Adrenal gland (tissue), 12 donors: ENCODE results near the gene LPIN1. TPM values are rescaled to one million over a fixed set of nuclear protein-coding genes. Genes with fewer than 3 reads are reported as not detected.
"Not testable (repeated sequence)": the region's sequence is repeated elsewhere in the genome, so short reads cannot be mapped to it uniquely, and the experiment has no call there.

Source experiments
- DNase-seq, 7 donors: peaks; one replicate each; pipeline ENCODE4 v3.0.0-alpha.2; 2019 to 2020
- H3K27ac ChIP-seq, 5 donors: fragments of 200-600 bp; sonication (generic) in 4 of 5; 1 replicate in 3 of 5; 2 replicates in 2 of 5; pipeline versions ENCODE4 v1.5.1 to v1.8.0; 2016 to 2020; ENCODE audit warnings: mild to moderate bottlenecking in 1 of 5
- H3K27me3 ChIP-seq: fragments of 200-600 bp; 2 replicates; pipeline ENCODE4 v1.8.0; 2021
- H3K36me3 ChIP-seq, 2 donors: fragments of 200-600 bp; replicated peaks in 1 of 2; 1 replicate in 1 of 2; 2 replicates in 1 of 2; pipeline versions ENCODE4 v1.5.1 to v1.8.0; 2018 to 2022
- H3K4me1 ChIP-seq, 2 donors: fragments of 200-600 bp; replicated peaks in 1 of 2; 1 replicate in 1 of 2; 2 replicates in 1 of 2; pipeline versions ENCODE4 v1.5.1 to v1.8.0; 2018 to 2021
- H3K4me3 ChIP-seq, 4 donors: fragments of 200-600 bp; sonication (generic) in 3 of 4; one replicate each; pipeline ENCODE4 v1.5.1; 2016 to 2018
- H3K9me3 ChIP-seq, 3 donors: fragments of 200-600 bp; sonication (generic) in 1 of 3; replicated peaks in 1 of 3; 1 replicate in 2 of 3; 2 replicates in 1 of 3; pipeline versions ENCODE4 v1.5.1 to v1.8.0; 2016 to 2021
- POLR2A ChIP-seq, 2 donors: fragments of 450-650 bp; IDR thresholded peaks; one replicate each; pipeline ENCODE4 v1.6.1; 2017; ENCODE audit warnings: antibody characterized with exemption in 2 of 2, mild to moderate bottlenecking in 2 of 2, moderate library complexity in 1 of 2
- WGBS, 4 donors: extraction: QIAGEN DNeasy Blood & Tissue Kit in 2 of 4; methylation state at CpG; one replicate each; pipeline versions ENCODE4 v1.1.5 to v1.1.7; 2013 to 2017; 5-methylcytosine and 5-hydroxymethylcytosine counted together
- intact Hi-C, 2 donors: fragments of 100-400 bp; cut with DNase I; formaldehyde crosslinking; loops; one replicate each; pipeline versions ENCODE4 v1.14.1 to v1.15.0; 2022 to 2023
- polyA plus RNA-seq, 3 donors: library from polyadenylated mRNA; stranded (reverse); fragments of 200-250 nt in 2 of 3; fragments of 350-450 nt in 1 of 3; fragmentation: Illumina TruSeq in 1 of 3; extraction: RNeasy Lipid Tissue Mini Kit (QIAGEN cat#74804) in 1 of 3; gene quantifications; one replicate each; pipeline ENCODE4 v1.2.3, GENCODE V29; 2013 to 2014
- total RNA-seq, 9 donors: library from RNA; depleted of rRNA in 4 of 9; stranded (reverse); fragments of >200 nt in 4 of 9; fragments of 120-200 nt in 1 of 9; fragmentation: NEBNext Ultra II Directional in 1 of 9; extraction: Animal tissue kit (Norgen Biotek cat#: 25700) in 1 of 9; gene quantifications; one replicate each; pipeline versions ENCODE4 v1.1.0 to v1.2.4, GENCODE V29; 2013 to 2023
- TF ChIP-seq, protein P1 (sequence below), 6 experiments: fragments of 450-650 bp in 4 of 6; fragments of 200-600 bp in 2 of 6; sonication (generic) in 1 of 6; IDR thresholded peaks; 1 replicate in 5 of 6; 2 replicates in 1 of 6; pipeline versions ENCODE4 v1.5.1 to v1.8.0; 2016 to 2021; ENCODE audit warnings: antibody characterized with exemption in 6 of 6, mild to moderate bottlenecking in 2 of 6, moderate library complexity in 1 of 6
- donor health status: healthy with polysubstance abuse.
- donor health status: Bipolar disorder and iron deficiency.
- donor health status: DM: yes; HTN: yes; CAD: no.
- donor health status: DM: no; HTN: no; CAD: no.
- donor health status: DM: no; HTN: no; CAD: no.
- donor health status: DM: yes; HTN: yes; CAD: no.

The LPIN1 gene
- total and polyA plus RNA-seq, 12 donors: 17.0 to 58.5 (median 36.8) TPM

DNA sequence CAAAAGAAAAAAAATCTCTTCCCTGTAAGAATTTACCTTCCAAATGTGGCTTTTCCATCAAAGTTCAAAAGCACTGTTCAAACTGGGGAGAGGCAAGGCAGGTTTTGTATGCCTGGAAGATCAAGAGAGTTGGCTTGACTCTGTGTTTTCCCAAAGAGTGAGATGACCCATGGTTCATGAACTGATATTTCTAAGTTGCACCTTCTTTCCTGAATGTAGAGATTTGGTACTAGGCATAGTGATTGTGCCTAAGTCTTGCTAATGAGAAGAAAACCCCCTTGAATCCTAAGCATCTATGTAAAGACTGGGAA lies 23.4 kb upstream of the LPIN1 start:
- peaks cover 4 to 8% of the 10 kb centered on the region in 2 donors for H3K4me1 ChIP-seq
- no peak overlapping the region for H3K27ac ChIP-seq
- H3K36me3 ChIP-seq: no peaks in the 10 kb centered on the region
- H3K27me3 ChIP-seq: no peaks in the 10 kb centered on the region
- TF ChIP-seq POLR2A (IDR thresholded peaks at IDR 0.05): no peak
- TF ChIP-seq, protein P1, sequence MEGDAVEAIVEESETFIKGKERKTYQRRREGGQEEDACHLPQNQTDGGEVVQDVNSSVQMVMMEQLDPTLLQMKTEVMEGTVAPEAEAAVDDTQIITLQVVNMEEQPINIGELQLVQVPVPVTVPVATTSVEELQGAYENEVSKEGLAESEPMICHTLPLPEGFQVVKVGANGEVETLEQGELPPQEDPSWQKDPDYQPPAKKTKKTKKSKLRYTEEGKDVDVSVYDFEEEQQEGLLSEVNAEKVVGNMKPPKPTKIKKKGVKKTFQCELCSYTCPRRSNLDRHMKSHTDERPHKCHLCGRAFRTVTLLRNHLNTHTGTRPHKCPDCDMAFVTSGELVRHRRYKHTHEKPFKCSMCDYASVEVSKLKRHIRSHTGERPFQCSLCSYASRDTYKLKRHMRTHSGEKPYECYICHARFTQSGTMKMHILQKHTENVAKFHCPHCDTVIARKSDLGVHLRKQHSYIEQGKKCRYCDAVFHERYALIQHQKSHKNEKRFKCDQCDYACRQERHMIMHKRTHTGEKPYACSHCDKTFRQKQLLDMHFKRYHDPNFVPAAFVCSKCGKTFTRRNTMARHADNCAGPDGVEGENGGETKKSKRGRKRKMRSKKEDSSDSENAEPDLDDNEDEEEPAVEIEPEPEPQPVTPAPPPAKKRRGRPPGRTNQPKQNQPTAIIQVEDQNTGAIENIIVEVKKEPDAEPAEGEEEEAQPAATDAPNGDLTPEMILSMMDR (IDR thresholded peaks at IDR 0.05): no peak
- no peak for DNase-seq
- no peaks in the 10 kb centered on the region for H3K9me3 ChIP-seq
- intact Hi-C loops: no loop called here
- no peak overlapping the region for H3K4me3 ChIP-seq

DNA sequence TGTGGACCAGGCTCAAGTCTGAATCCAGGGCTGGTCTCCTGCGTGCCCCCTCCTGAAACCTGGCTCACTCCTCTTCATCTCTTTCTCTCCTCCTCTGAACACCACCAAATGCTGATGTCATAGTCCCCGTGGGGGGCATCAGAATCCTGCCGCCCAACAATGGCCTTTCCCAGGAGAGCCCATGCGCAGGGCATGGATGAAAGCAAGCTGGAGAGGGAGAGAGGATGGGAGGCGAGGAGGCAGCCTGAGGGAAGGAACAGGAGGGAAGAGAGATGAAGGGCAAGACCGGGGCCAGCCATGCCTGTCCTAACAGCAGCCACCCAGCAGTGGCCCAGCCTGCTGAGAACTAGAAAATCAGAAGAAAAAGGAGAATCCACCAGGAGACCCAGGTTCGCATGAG lies 22.3 kb upstream of the LPIN1 start:
- no peaks in the 10 kb centered on the region for H3K27me3 ChIP-seq
- H3K9me3 ChIP-seq: no peaks in the 10 kb centered on the region
- 87 to 94% (median 90%) methylated on average over 7 of the region's 7 CpGs for WGBS, 4 donors
- peak in 1 of 7 donors; percentile 30 for DNase-seq
- H3K36me3 ChIP-seq: no peaks in the 10 kb centered on the region
- TF ChIP-seq, protein P1 (IDR thresholded peaks at IDR 0.05): no peak
- no peak for TF ChIP-seq POLR2A (IDR thresholded peaks at IDR 0.05)
- no peak overlapping the region for H3K4me3 ChIP-seq
- H3K27ac ChIP-seq: no peak overlapping the region
- H3K4me1 ChIP-seq: peaks cover 3 to 6% of the 10 kb centered on the region in 2 donors
- intact Hi-C loops: no loop called here

DNA sequence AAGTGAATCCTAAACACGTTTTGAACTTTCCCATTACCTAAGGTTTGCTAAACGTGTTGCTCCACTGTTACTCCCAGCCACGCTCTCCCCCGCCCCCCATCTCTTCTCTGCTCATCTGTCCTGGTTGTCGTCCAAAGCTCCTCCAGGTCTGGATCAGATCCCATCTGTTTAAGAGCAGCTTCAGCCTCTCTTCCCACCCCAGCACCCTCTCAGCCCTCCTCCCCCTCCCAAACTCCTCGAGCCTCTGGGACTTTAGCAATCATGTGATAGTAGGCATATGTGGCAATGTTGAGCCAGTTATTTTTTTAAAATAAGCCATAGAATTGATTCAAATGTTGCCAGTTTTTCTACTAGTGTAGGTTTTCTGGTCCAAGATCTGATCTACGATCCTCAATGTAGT lies 20.0 kb upstream of the LPIN1 start:
- peak in 5 of 7 donors; percentile 38 to 83 (median 61) for DNase-seq
- TF ChIP-seq POLR2A (IDR thresholded peaks at IDR 0.05): no peak
- TF ChIP-seq, protein P1 (IDR thresholded peaks at IDR 0.05): no peak
- Histone ChIP-seq H3K27ac (no peak overlapping the region), H3K36me3 (no peaks in the 10 kb centered on the region), H3K9me3 (no peaks in the 10 kb centered on the region), H3K4me1 (no peaks in the 10 kb centered on the region), H3K4me3 (no peak overlapping the region), H3K27me3 (no peaks in the 10 kb centered on the region)
- intact Hi-C loops: no loop called here
- 41 to 54% (median 47%) methylated on average over 7 of the region's 7 CpGs for WGBS, 4 donors

DNA sequence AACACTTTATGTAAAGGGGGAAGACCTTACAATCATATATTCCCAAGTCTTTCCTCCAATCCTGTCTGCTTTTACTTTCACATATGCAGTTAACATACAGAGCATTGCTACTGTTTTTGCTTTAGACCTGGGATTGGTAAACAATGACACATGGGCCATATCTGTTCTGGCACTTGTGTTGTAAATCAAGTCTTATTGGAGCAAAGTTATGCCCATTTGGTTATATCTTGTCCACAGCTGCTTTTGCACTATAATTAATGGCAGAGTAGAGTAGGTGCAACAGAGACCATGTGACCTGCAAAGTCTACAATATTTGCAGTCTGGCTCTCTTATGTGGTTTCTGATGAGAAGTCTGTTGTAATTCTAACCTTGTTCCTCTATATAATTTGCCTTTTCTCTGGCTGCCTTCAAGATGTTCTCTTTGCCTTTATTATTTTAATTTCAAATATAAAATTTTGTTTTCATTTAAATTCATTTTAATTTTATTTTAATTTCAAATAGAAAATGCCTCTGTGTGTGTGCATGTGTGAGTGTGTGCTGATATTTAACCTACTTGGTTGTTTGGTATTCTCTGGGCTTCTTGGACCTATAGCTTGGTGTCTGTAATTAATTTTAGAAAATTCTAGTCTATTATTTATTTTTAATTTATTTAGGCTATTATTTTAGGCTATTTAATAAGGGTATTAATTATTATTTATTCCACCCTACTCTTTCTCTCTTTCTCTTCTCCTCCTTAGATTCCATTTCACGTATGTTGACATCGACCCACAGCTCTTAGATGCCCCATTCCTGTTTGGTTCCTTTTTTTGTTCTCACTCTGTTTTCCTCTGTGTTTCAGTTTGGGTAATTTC lies 16.8 kb upstream of the LPIN1 start:
- DNase-seq: no peak
- TF ChIP-seq, protein P1 (IDR thresholded peaks at IDR 0.05): no peak
- TF ChIP-seq POLR2A (IDR thresholded peaks at IDR 0.05): no peak
- no peaks in the 10 kb centered on the region for H3K27me3 ChIP-seq
- intact Hi-C loops: no loop called here
- H3K4me3 ChIP-seq: no peak overlapping the region
- H3K36me3 ChIP-seq: no peaks in the 10 kb centered on the region
- H3K27ac ChIP-seq: no peak overlapping the region
- H3K9me3 ChIP-seq: no peaks in the 10 kb centered on the region
- no peaks in the 10 kb centered on the region for H3K4me1 ChIP-seq
- 74 to 82% (median 80%) methylated on average over 2 of the region's 2 CpGs for WGBS, 4 donors

DNA sequence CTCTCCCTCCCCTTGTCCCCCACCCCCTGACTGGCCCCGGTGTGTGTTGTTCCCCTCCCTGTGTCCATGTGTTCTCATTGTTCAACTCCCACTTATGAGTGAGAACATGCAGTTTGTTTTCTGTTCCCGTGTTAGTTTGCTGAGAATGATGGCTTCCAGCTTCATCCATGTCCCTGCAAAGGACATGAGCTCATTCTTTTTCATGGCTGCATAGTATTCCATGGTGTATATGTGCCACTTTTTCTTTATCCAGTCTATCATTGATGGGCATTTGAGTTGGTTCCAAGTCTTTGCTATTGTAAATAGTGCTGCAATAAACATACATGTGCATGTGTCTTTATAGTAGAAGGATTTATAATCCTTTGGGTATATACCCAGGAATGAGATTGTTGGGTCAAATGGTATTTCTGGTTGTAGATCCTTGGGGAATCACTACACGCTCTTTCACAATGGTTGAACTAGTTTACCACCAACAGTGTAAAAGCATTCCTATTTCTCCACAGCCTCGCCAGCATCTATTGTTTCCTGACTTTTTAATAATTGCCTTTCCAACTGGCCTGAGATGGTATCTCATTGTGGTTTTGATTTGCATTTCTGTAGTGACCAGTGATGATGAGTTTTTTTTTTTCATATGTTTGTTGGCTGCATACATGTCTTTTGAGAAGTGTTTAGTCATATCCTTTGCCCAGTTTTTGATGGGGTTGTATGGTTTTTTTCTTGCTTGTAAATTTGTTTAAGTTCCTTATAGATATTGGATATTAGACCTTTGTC lies 15.0 kb upstream of the LPIN1 start:
- H3K4me3 ChIP-seq, H3K27ac ChIP-seq, H3K36me3 ChIP-seq, intact Hi-C loops, H3K27me3 ChIP-seq, H3K9me3 ChIP-seq, H3K4me1 ChIP-seq: not testable (repeated sequence)
- DNase-seq: peak in 1 of 7 donors; percentile 14
- WGBS, 4 donors: 83 to 86% (median 84%) methylated on average over 4 of the region's 4 CpGs
